ENCODE results near the gene SBF2. TPM values are rescaled to one million over a fixed set of nuclear protein-coding genes. Genes with fewer than 3 reads are reported as not detected.

The SBF2 gene
- total and polyA plus RNA-seq, 2 donors (not counting 3 experiments of a cell fraction or from before 2014, with no cell fraction given): 15.4 to 42.4 TPM

DNA sequence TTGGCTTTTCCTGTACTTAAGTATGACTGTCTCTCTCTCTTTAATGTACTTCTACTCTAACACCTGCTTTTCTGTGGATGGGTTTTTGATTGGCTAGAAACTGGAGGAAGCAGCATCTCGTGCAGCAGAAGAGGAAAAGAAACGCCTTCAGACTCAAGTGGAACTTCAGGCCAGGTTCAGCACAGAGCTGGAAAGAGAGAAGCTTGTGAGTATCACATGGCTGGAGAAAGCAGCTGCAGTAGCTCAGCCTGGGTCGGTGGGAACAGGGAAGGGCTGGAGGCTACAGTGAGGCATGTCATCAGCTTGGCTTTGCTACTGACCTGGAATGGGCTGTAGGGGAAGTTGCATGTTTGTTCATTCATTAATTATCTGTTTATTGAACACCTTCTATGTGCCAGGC is 555.9 kb downstream of the SBF2 start:
- TF ChIP-seq POLR2AphosphoS5 (IDR thresholded peaks at IDR 0.05; ENCODE audit: insufficient read depth, low read depth, low read length): no peak
- no peak for TF ChIP-seq GATA2 (IDR thresholded peaks at IDR 0.05; ENCODE audit: insufficient read depth, insufficient read length, low read depth, low read length)
- TF ChIP-seq, protein P1, sequence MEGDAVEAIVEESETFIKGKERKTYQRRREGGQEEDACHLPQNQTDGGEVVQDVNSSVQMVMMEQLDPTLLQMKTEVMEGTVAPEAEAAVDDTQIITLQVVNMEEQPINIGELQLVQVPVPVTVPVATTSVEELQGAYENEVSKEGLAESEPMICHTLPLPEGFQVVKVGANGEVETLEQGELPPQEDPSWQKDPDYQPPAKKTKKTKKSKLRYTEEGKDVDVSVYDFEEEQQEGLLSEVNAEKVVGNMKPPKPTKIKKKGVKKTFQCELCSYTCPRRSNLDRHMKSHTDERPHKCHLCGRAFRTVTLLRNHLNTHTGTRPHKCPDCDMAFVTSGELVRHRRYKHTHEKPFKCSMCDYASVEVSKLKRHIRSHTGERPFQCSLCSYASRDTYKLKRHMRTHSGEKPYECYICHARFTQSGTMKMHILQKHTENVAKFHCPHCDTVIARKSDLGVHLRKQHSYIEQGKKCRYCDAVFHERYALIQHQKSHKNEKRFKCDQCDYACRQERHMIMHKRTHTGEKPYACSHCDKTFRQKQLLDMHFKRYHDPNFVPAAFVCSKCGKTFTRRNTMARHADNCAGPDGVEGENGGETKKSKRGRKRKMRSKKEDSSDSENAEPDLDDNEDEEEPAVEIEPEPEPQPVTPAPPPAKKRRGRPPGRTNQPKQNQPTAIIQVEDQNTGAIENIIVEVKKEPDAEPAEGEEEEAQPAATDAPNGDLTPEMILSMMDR (IDR thresholded peaks at IDR 0.05; ENCODE audit: extremely low read depth in 1 of 2, insufficient read depth in 1 of 2, low read depth in 1 of 2, low read length in 2 of 2): no peak
- TF ChIP-seq MYC (IDR thresholded peaks at IDR 0.05; ENCODE audit: low read depth, low read length): no peak
- TF ChIP-seq POLR2A (IDR thresholded peaks at IDR 0.05; ENCODE audit: low read depth, low read length): no peak
- TF ChIP-seq JUN (IDR thresholded peaks at IDR 0.05; ENCODE audit: borderline replicate concordance, insufficient read depth, insufficient read length, low read depth): no peak
- TF ChIP-seq, protein P2, sequence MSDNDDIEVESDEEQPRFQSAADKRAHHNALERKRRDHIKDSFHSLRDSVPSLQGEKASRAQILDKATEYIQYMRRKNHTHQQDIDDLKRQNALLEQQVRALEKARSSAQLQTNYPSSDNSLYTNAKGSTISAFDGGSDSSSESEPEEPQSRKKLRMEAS (IDR thresholded peaks at IDR 0.05; ENCODE audit: insufficient read depth, insufficient read length): no peak
- TF ChIP-seq EZH2 (IDR thresholded peaks at IDR 0.05; ENCODE audit: borderline replicate concordance, low read depth, low read length, severe bottlenecking): no peak
- TF ChIP-seq FOS (IDR thresholded peaks at IDR 0.05; ENCODE audit: borderline replicate concordance, insufficient read depth, low read length): no peak
- BruUV-seq (replicated peaks): no TSS peak
- H3K4me3 ChIP-seq (replicated peaks in 1 of 3; ENCODE audit: insufficient read depth in 1 of 3, low read depth in 1 of 3, low read length in 3 of 3): no peak overlapping the region
- no peak overlapping the region for H3K27ac ChIP-seq (ENCODE audit: insufficient read depth, low read depth, low read length)
- peak; percentile 36 for DNase-seq (ENCODE audit: low read depth, low spot score)
- H3K27me3 ChIP-seq (ENCODE audit: control insufficient read depth in 2 of 2, insufficient read depth in 2 of 2, low read length in 2 of 2): no peaks in the 10 kb centered on the region
- no peaks in the 10 kb centered on the region for H3K9me3 ChIP-seq (replicated peaks; ENCODE audit: control insufficient read depth, insufficient read depth, low read length)
- peak; percentile 52 for FAIRE-seq
- no peaks in the 10 kb centered on the region for H4K20me1 ChIP-seq (replicated peaks; ENCODE audit: control insufficient read depth, extremely low read depth, insufficient read depth, low read length)
- peaks cover 36% of the 10 kb centered on the region for H3K79me2 ChIP-seq (ENCODE audit: control insufficient read depth, insufficient read depth, low read length)
- no peaks in the 10 kb centered on the region for H3K9me1 ChIP-seq (replicated peaks; ENCODE audit: control insufficient read depth, extremely low read depth, insufficient read depth, low read length)
- intact Hi-C loops (cut with micrococcal nuclease) (no loop called here), dilution Hi-C loops (cut with MboI; ENCODE audit: extremely low pct_ligation_motif_present, low sequenced_read_pairs) (loop anchor here (25.0 kb wide), 1 partner anchor 126 kb away; no protein-coding TSS in a partner anchor)
- POLR2A ChIA-PET: interaction anchor here (0.6 kb wide), 2 partner anchors 31 to 66 kb away, joined by 3 to 4 read pairs; no protein-coding TSS in a partner anchor
- H3K4me2 ChIP-seq (ENCODE audit: insufficient read depth, low read length): no peak overlapping the region
- CTCF ChIA-PET: interaction anchor here (1.2 to 3.8 kb wide), 8 partner anchors 10 to 165 kb away, joined by 3 to 22 read pairs (median 5); partner anchors contain the start of gene WEE1
- no peak overlapping the region for H3K9ac ChIP-seq (replicated peaks; ENCODE audit: extremely low read depth, insufficient read depth, low read length)
- no peak overlapping the region for H2AFZ ChIP-seq (ENCODE audit: low read depth, low read length)
- H3K4me1 ChIP-seq (ENCODE audit: control insufficient read depth, extremely low read depth, insufficient read depth, low read length): no peaks in the 10 kb centered on the region
- H3K36me3 ChIP-seq (ENCODE audit: control insufficient read depth in 2 of 2, extremely low read depth in 1 of 2, insufficient read depth in 2 of 2, low read length in 2 of 2): peaks cover 34 to 35% of the 10 kb centered on the region in 2 experiments
